Mammary epithelial cell (primary cell): ENCODE measurements around the gene RPP25L.
A peak's percentile ranks its signal among the peaks of the same experiment; 100 is the strongest.

ENCODE experiments used
- CTCF ChIP-seq, 2 donors: IDR thresholded peaks in 1 of 2; conservative IDR thresholded peaks in 1 of 2; 2 replicates each; pipeline ENCODE4 v1.5.1; 2011 to 2012; ENCODE audit warnings: inconsistent platforms in 2 of 2, low read length in 2 of 2, mild to moderate bottlenecking in 2 of 2, control low read depth in 1 of 2, low read depth in 1 of 2; ENCODE audit not compliant: insufficient read depth in 1 of 2; ENCODE audit errors: extremely low read depth in 1 of 2
- EZH2 ChIP-seq: IDR thresholded peaks from 2 replicates; pipeline ENCODE4 v1.6.1; 2012; ENCODE audit warnings: low read length, inconsistent platforms, borderline replicate concordance

GRCh38 chr9:34588671-34589635 lies 22.9 kb downstream of the RPP25L start:
- TF ChIP-seq CTCF (conservative IDR thresholded peaks at IDR 0.05 in 1 of 2, IDR thresholded peaks at IDR 0.05 in 1 of 2; ENCODE audit: extremely low read depth in 1 of 2, insufficient read depth in 1 of 2, low read depth in 1 of 2, low read length in 2 of 2) (no peak), EZH2 (peak; percentile 80)
